Esophagus muscularis mucosa (tissue), 4 donors: Measurements from ENCODE around the gene ARFRP1. TPM values are rescaled to one million over a fixed set of nuclear protein-coding genes. Genes with fewer than 3 reads are reported as not detected.
"Not testable (repeated sequence)": the region's sequence is repeated elsewhere in the genome, so short reads cannot be mapped to it uniquely, and the experiment has no call there.

ENCODE experiments used
- DNase-seq: peaks from one replicate; pipeline ENCODE4 v3.0.0-alpha.2; 2017; ENCODE audit errors: extremely low spot score
- H3K27ac ChIP-seq, 4 donors: fragments of 200-600 bp; sonication (generic); replicated peaks in 1 of 4; 1 replicate in 3 of 4; 2 replicates in 1 of 4; pipeline ENCODE4 v1.5.1; 2016 to 2019; ENCODE audit warnings: mild to moderate bottlenecking in 1 of 4
- H3K27me3 ChIP-seq, 4 donors: fragments of 200-600 bp; sonication (generic); one replicate each; pipeline versions ENCODE4 v1.5.1 to v1.6.0; 2016 to 2019
- H3K36me3 ChIP-seq, 4 donors: fragments of 200-600 bp; sonication (generic); one replicate each; pipeline ENCODE4 v1.5.1; 2016 to 2019
- H3K4me1 ChIP-seq, 4 donors: fragments of 200-600 bp; sonication (generic); one replicate each; pipeline ENCODE4 v1.5.1; 2016 to 2019
- H3K4me3 ChIP-seq, 4 donors: fragments of 200-600 bp; sonication (generic); 1 replicate in 2 of 4; 2 replicates in 2 of 4; pipeline ENCODE4 v1.5.1; 2016 to 2019; ENCODE audit warnings: mild to moderate bottlenecking in 4 of 4, moderate library complexity in 1 of 4
- H3K9me3 ChIP-seq, 4 donors: fragments of 200-600 bp; sonication (generic); 1 replicate in 3 of 4; 2 replicates in 1 of 4; pipeline ENCODE4 v1.5.1; 2016 to 2019
- CTCF ChIP-seq, 3 experiments: fragments of 200-600 bp in 2 of 3; fragments of 450-650 bp in 1 of 3; sonication (generic) in 2 of 3; IDR thresholded peaks; one replicate each; pipeline ENCODE4 v1.5.1; 2017 to 2019; ENCODE audit warnings: antibody characterized with exemption in 3 of 3, mild to moderate bottlenecking in 2 of 3, moderate library complexity in 1 of 3
- EP300 ChIP-seq: sonication (generic); formaldehyde crosslinking; IDR thresholded peaks from one replicate; pipeline ENCODE4 v1.6.1; 2017; ENCODE audit warnings: antibody characterized with exemption
- POLR2A ChIP-seq: fragments of 450-650 bp; IDR thresholded peaks from one replicate; pipeline ENCODE4 v1.6.1; 2017; ENCODE audit warnings: antibody characterized with exemption, moderate library complexity, mild to moderate bottlenecking, low read depth
- POLR2AphosphoS5 ChIP-seq, 2 donors: sonication (generic); formaldehyde crosslinking; IDR thresholded peaks; one replicate each; pipeline ENCODE4 v1.6.1; 2017; ENCODE audit warnings: antibody characterized with exemption in 2 of 2
- WGBS: methylation state at CpG from one replicate; pipeline ENCODE4 v1.1.5; 2018; 5-methylcytosine and 5-hydroxymethylcytosine counted together
- intact Hi-C: fragments of 100-400 bp; cut with DNase I; formaldehyde crosslinking; loops from one replicate; pipeline ENCODE4 v1.15.1; 2023
- total RNA-seq, 4 donors: library from RNA; depleted of rRNA; stranded (reverse); fragments of >200 nt; gene quantifications; one replicate each; pipeline versions ENCODE4 v1.1.0 to v1.2.1, GENCODE V29; 2016

ARFRP1 gene
- total RNA-seq, 4 donors from 2014 or later: 34.1 to 46.5 (median 44.6) TPM

- intact Hi-C loops: no loop called here
These were observed 32.0 kb downstream of the ARFRP1 start for GRCh38 chr20:63675681-63676368.

GRCh38 chr20:63673951-63674350 lies 33.8 kb downstream of the ARFRP1 start:
- Histone ChIP-seq H3K4me3 (no peak overlapping the region), H3K9me3 (no peaks in the 10 kb centered on the region), H3K4me1 (no peaks in the 10 kb centered on the region), H3K36me3 (peaks cover 23 to 83% (median 65%) of the 10 kb centered on the region in 4 donors), H3K27ac (no peak overlapping the region), H3K27me3 (no peaks in the 10 kb centered on the region)
- intact Hi-C loops: no loop called here
- 97% methylated on average over 6 of the region's 14 CpGs for WGBS
- DNase-seq: no peak
- no peak for TF ChIP-seq CTCF (IDR thresholded peaks at IDR 0.05)
- TF ChIP-seq EP300: no peak
- TF ChIP-seq POLR2AphosphoS5 (IDR thresholded peaks at IDR 0.05): no peak
- no peak for TF ChIP-seq POLR2A

More at GRCh38 chr20:63675681-63676368, 32.0 kb downstream of the ARFRP1 start:
- Histone ChIP-seq H3K27me3 (no peaks in the 10 kb centered on the region), H3K9me3 (no peaks in the 10 kb centered on the region), H3K4me1 (no peaks in the 10 kb centered on the region), H3K27ac (no peak overlapping the region), H3K4me3 (no peak overlapping the region), H3K36me3 (peaks cover 23 to 95% (median 82%) of the 10 kb centered on the region in 4 donors)
- 91% methylated on average over 17 of the region's 20 CpGs for whole genome bisulfite sequencing
- TF ChIP-seq EP300 (no peak), CTCF (IDR thresholded peaks at IDR 0.05) (no peak), POLR2AphosphoS5 (IDR thresholded peaks at IDR 0.05) (no peak), POLR2A (no peak)
- no peak for DNase-seq

GRCh38 chr20:63672666-63673065 lies 35.1 kb downstream of the ARFRP1 start:
- H3K27ac ChIP-seq: no peak overlapping the region
- no peaks in the 10 kb centered on the region for H3K27me3 ChIP-seq
- WGBS: 95% methylated on average over 7 of the region's 10 CpGs
- H3K4me1 ChIP-seq: no peaks in the 10 kb centered on the region
- DNase-seq: no peak
- TF ChIP-seq POLR2AphosphoS5 (IDR thresholded peaks at IDR 0.05): no peak
- TF ChIP-seq EP300: no peak
- no peak for TF ChIP-seq CTCF (IDR thresholded peaks at IDR 0.05)
- no peak for TF ChIP-seq POLR2A
- intact Hi-C loops: no loop called here
- peaks cover 23 to 83% (median 66%) of the 10 kb centered on the region in 4 donors for H3K36me3 ChIP-seq
- H3K4me3 ChIP-seq: no peak overlapping the region
- H3K9me3 ChIP-seq: no peaks in the 10 kb centered on the region

- DNase-seq, H3K9me3 ChIP-seq, intact Hi-C loops, H3K4me1 ChIP-seq, H3K27ac ChIP-seq, H3K4me3 ChIP-seq, H3K27me3 ChIP-seq: not testable (repeated sequence)
- 96% methylated on average over 12 of the region's 12 CpGs for WGBS
- peaks cover 27 to 85% (median 67%) of the 10 kb centered on the region in 4 donors for H3K36me3 ChIP-seq
These were observed 36.1 kb downstream of the ARFRP1 start for GRCh38 chr20:63671695-63672094.

GRCh38 chr20:63668351-63668750 lies 39.4 kb downstream of the ARFRP1 start:
- H3K4me3 ChIP-seq: no peak overlapping the region
- H3K4me1 ChIP-seq: peaks cover 0 to 11% (median 0%) of the 10 kb centered on the region in 4 donors
- no peaks in the 10 kb centered on the region for H3K9me3 ChIP-seq
- TF ChIP-seq POLR2AphosphoS5 (IDR thresholded peaks at IDR 0.05): no peak
- TF ChIP-seq EP300: no peak
- TF ChIP-seq CTCF (IDR thresholded peaks at IDR 0.05): no peak
- TF ChIP-seq POLR2A: no peak
- no peak overlapping the region for H3K27ac ChIP-seq
- peaks cover 24 to 85% (median 67%) of the 10 kb centered on the region in 4 donors for H3K36me3 ChIP-seq
- no peak for DNase-seq
- H3K27me3 ChIP-seq: no peaks in the 10 kb centered on the region
- intact Hi-C loops: no loop called here
- WGBS: 94% methylated on average over 11 of the region's 11 CpGs
